Peyer's patch (tissue), 4 donors: ENCODE measurements around the gene EIF3A. TPM values are rescaled to one million over a fixed set of nuclear protein-coding genes. Genes with fewer than 3 reads are reported as not detected.

Source experiments
- DNase-seq, 3 donors: peaks; one replicate each; pipeline ENCODE4 v3.0.0-alpha.2; 2017 to 2019
- H3K27ac ChIP-seq, 4 donors: fragments of 200-600 bp; sonication (generic); one replicate each; pipeline ENCODE4 v1.5.1; 2016 to 2019
- H3K27me3 ChIP-seq, 2 donors: fragments of 200-600 bp; sonication (generic); one replicate each; pipeline ENCODE4 v1.5.1; 2019
- H3K36me3 ChIP-seq, 3 donors: fragments of 200-600 bp; sonication (generic); one replicate each; pipeline ENCODE4 v1.5.1; 2016 to 2019
- H3K4me1 ChIP-seq, 4 donors: fragments of 200-600 bp; sonication (generic); one replicate each; pipeline ENCODE4 v1.5.1; 2016 to 2019
- H3K4me3 ChIP-seq, 4 donors: fragments of 200-600 bp; sonication (generic); 1 replicate in 3 of 4; 2 replicates in 1 of 4; pipeline ENCODE4 v1.5.1; 2016 to 2019; ENCODE audit warnings: mild to moderate bottlenecking in 1 of 4
- H3K9me3 ChIP-seq, 4 donors: fragments of 200-600 bp; sonication (generic); one replicate each; pipeline ENCODE4 v1.5.1; 2016 to 2019; ENCODE audit warnings: mild to moderate bottlenecking in 1 of 4
- POLR2A ChIP-seq, 2 donors: fragments of 450-650 bp; IDR thresholded peaks; one replicate each; pipeline ENCODE4 v1.5.1; 2017; ENCODE audit warnings: antibody characterized with exemption in 2 of 2, mild to moderate bottlenecking in 2 of 2, moderate library complexity in 2 of 2
- total RNA-seq, 4 donors: library from RNA; depleted of rRNA; stranded (reverse); fragments of >200 nt; gene quantifications; one replicate each; pipeline ENCODE4 v1.1.0, GENCODE V29; 2016
- TF ChIP-seq, protein P1 (sequence below), 6 experiments: fragments of 450-650 bp in 4 of 6; fragments of 200-600 bp in 2 of 6; sonication (generic) in 1 of 6; IDR thresholded peaks; one replicate each; pipeline ENCODE4 v1.5.1; 2017 to 2019; ENCODE audit warnings: antibody characterized with exemption in 6 of 6, mild to moderate bottlenecking in 3 of 6, moderate library complexity in 1 of 6

Gene EIF3A
- total RNA-seq, 4 donors from 2014 or later, result 69.5 to 266 (median 89.5) TPM

DNA sequence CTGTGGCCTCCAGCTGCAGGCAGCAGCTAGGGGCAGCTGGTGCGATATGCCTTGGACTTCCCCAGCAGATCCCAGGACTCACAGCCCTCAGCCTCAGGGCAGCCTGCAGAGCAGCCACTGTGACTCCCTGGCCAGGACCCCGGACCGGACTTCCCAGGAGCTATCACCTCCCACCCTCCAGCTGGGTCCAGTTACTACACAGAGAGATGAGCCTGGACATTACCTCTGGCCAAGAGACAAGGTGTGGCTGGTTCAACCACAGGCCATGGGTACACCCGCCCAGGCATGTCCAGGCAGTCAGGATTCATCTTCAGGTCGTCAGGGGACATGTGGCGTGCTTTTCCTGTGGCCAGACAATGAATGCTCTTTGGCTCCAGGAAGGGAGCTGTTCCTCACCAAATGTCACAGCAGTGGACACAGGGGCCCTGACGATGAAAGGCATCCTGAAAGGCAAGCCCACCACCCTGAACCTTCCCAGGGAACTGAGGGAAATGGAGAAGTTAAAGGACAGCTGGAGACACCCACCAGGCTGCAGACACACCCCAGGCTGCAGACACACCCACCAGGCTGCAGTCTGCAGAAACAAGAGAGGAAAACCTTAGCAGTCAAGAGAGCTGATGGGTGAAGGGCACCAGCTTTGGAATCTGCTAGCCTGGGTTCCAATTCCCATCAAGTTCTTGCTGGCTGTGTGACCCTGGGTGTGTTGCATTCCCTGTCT lies 76.9 kb downstream of the EIF3A start:
- no peaks in the 10 kb centered on the region for H3K9me3 ChIP-seq
- H3K4me1 ChIP-seq, result peaks cover 0 to 5% (median 0%) of the 10 kb centered on the region in 4 donors
- peak in 2 of 3 donors; percentile 10 to 31 for DNase-seq
- no peaks in the 10 kb centered on the region for H3K27me3 ChIP-seq
- H3K27ac ChIP-seq, result no peak overlapping the region
- TF ChIP-seq POLR2A (IDR thresholded peaks at IDR 0.05), result no peak
- TF ChIP-seq, protein P1, sequence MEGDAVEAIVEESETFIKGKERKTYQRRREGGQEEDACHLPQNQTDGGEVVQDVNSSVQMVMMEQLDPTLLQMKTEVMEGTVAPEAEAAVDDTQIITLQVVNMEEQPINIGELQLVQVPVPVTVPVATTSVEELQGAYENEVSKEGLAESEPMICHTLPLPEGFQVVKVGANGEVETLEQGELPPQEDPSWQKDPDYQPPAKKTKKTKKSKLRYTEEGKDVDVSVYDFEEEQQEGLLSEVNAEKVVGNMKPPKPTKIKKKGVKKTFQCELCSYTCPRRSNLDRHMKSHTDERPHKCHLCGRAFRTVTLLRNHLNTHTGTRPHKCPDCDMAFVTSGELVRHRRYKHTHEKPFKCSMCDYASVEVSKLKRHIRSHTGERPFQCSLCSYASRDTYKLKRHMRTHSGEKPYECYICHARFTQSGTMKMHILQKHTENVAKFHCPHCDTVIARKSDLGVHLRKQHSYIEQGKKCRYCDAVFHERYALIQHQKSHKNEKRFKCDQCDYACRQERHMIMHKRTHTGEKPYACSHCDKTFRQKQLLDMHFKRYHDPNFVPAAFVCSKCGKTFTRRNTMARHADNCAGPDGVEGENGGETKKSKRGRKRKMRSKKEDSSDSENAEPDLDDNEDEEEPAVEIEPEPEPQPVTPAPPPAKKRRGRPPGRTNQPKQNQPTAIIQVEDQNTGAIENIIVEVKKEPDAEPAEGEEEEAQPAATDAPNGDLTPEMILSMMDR (IDR thresholded peaks at IDR 0.05), result no peak
- H3K36me3 ChIP-seq, result no peaks in the 10 kb centered on the region
- H3K4me3 ChIP-seq, result no peak overlapping the region

DNA sequence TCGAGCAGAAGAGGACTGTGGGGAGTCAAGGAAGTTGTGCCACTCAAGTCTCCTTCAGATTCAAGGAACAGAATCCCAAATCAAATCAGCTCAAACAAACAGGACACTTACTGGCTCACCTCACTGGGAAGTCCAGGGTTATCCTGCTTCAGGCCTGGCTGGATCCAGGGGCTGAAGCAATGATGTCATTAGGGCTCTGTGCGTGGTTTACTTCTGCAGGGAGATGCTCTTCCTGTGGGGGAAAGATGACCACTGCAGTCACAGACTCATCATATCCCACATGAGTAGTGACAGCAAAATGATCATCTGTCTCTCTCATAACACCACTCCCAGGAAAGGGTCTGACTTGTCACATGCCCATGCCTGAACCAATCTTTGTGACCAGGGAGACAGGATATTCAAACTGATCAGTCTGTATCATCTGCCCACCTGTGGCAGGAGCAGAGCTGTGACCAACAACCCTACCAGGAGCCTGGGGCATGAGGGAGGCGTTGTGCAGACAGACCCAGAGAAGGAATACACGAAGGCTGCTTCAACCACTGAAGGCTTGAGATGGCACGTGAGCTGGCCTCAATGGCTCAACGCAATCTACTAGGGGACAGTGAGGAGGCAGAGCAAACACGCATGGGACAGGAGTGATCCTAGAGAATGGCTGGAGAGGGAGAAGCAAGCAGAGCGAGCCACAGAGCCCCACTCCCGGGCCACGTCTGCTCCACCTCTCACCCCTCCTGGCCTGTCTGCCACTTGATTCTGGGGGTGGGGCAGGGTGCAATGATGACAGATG lies 78.7 kb downstream of the EIF3A start:
- DNase-seq, result peak in 1 of 3 donors; percentile 23
- H3K4me3 ChIP-seq, result no peak overlapping the region
- TF ChIP-seq, protein P1 (IDR thresholded peaks at IDR 0.05), result no peak
- TF ChIP-seq POLR2A (IDR thresholded peaks at IDR 0.05), result no peak
- no peaks in the 10 kb centered on the region for H3K4me1 ChIP-seq
- no peaks in the 10 kb centered on the region for H3K9me3 ChIP-seq
- no peaks in the 10 kb centered on the region for H3K36me3 ChIP-seq
- no peak overlapping the region for H3K27ac ChIP-seq
- no peaks in the 10 kb centered on the region for H3K27me3 ChIP-seq

DNA sequence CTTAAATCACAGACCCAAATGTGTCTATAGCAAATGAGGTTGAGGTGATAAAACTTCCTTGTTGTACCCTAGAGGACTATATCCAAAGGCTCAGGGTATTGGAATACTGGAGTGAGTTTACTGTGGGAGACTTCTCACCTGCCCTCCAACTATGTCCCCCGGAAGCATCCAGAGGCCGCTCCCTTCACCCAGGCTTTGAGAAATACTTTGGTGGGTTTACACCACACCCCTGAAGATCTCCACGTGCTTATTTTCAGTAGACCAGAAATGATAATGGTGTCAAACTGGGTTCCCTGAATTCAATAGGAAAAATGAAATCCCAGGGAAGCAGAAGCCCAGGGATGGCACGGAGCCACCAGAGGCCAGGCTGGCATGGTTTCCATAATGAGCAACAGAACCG lies 82.4 kb downstream of the EIF3A start:
- TF ChIP-seq POLR2A (IDR thresholded peaks at IDR 0.05), result no peak
- TF ChIP-seq, protein P1 (IDR thresholded peaks at IDR 0.05), result no peak
- Histone ChIP-seq H3K27me3 (no peaks in the 10 kb centered on the region), H3K36me3 (no peaks in the 10 kb centered on the region), H3K27ac (no peak overlapping the region), H3K4me1 (no peaks in the 10 kb centered on the region), H3K9me3 (no peaks in the 10 kb centered on the region), H3K4me3 (no peak overlapping the region)
- DNase-seq, result no peak

DNA sequence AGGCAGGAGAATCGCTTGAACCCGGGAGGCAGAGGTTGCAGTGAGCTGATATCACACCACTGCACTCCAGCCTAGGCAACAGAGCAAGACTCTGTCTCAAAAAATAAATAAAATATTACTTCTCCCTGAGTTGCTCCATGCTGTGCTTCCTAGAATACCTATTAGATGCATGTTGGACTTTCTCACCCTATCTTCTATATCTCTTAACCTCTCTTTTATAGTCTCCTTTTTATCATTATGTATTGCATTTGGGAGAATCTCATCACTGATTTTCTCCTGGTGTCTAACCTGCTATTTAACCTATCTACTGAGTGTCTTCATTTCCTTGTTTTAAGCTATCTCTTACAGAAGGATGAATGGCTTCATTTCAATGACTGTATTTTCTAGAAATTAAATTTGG lies 83.2 kb downstream of the EIF3A start:
- no peaks in the 10 kb centered on the region for H3K36me3 ChIP-seq
- DNase-seq, result no peak
- no peaks in the 10 kb centered on the region for H3K9me3 ChIP-seq
- no peaks in the 10 kb centered on the region for H3K27me3 ChIP-seq
- TF ChIP-seq, protein P1 (IDR thresholded peaks at IDR 0.05), result no peak
- TF ChIP-seq POLR2A (IDR thresholded peaks at IDR 0.05), result no peak
- H3K4me1 ChIP-seq, result no peaks in the 10 kb centered on the region
- no peak overlapping the region for H3K27ac ChIP-seq
- H3K4me3 ChIP-seq, result no peak overlapping the region

DNA sequence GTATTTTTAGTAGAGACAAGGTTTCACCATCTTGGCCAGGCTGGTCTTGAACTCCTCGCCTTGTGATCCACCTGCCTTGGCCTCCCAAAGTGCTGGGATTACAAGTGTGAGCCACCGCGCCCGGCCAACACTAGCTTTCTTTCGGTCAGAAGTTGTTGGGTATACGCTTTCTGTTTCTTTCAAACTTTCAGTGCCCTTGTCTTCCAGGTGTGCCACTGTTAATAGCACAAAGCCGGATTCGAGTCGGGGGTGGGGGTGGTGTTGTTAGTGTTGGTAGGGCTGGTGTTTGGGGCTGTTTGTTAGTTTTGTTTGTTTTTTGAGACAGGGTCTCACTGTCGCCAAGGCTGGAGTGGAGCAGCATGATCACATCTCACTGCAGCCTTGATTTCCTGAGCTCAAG lies 84.9 kb downstream of the EIF3A start:
- no peaks in the 10 kb centered on the region for H3K36me3 ChIP-seq
- DNase-seq, result no peak
- TF ChIP-seq, protein P1 (IDR thresholded peaks at IDR 0.05), result no peak
- no peak for TF ChIP-seq POLR2A (IDR thresholded peaks at IDR 0.05)
- H3K27ac ChIP-seq, result no peak overlapping the region
- no peaks in the 10 kb centered on the region for H3K4me1 ChIP-seq
- H3K9me3 ChIP-seq, result no peaks in the 10 kb centered on the region
- H3K27me3 ChIP-seq, result no peaks in the 10 kb centered on the region
- H3K4me3 ChIP-seq, result no peak overlapping the region
